Measurements from ENCODE around the gene STXBP1.

- TF ChIP-seq CTCF (IDR thresholded peaks at IDR 0.05; ENCODE audit: low read depth, low read length, poor library complexity, severe bottlenecking) = no peak
- TF ChIP-seq EZH2phosphoT487 (IDR thresholded peaks at IDR 0.05; ENCODE audit: borderline replicate concordance, low read length) = no peak
These were observed 6.0 kb upstream of the STXBP1 start for GRCh38 chr9:127606043-127606442.
